GM19467 (cell line): Measurements from ENCODE around the gene NPFFR2.
"Not testable (repeated sequence)": the region's sequence is repeated elsewhere in the genome, so short reads cannot be mapped to it uniquely, and the experiment has no call there.

Experiments
- ATAC-seq: cut with Tn5 transposase; IDR thresholded peaks from one replicate; pipeline ENCODE4 v1.9.1; 2021; ENCODE audit warnings: mild to moderate bottlenecking, moderate library complexity; ENCODE audit not compliant: unreplicated experiment

NPFFR2 gene

GRCh38 chr4:72031868-72032608 lies at the start of gene NPFFR2:
Gene NPFFR2 (plus strand): TSS chr4:72032000. CDS start chr4:72128592, 96,592 bp downstream.
- ATAC-seq: no peak

GRCh38 chr4:71992571-71993312 lies 39.1 kb upstream of the NPFFR2 start:
- no peak for ATAC-seq

- no peak for ATAC-seq
These were observed 37.2 kb upstream of the NPFFR2 start for GRCh38 chr4:71994559-71994958.

GRCh38 chr4:71995297-71995696 lies 36.5 kb upstream of the NPFFR2 start:
- no peak for ATAC-seq

GRCh38 chr4:72006586-72006985 lies 25.2 kb upstream of the NPFFR2 start:
- no peak for ATAC-seq

- no peak for ATAC-seq
These were observed 19.9 kb upstream of the NPFFR2 start for GRCh38 chr4:72011906-72012305.

GRCh38 chr4:72016011-72016410 lies 15.8 kb upstream of the NPFFR2 start:
- ATAC-seq: no peak

- no peak for ATAC-seq
These were observed 12.1 kb upstream of the NPFFR2 start for GRCh38 chr4:72019688-72020087.

- ATAC-seq: no peak
These were observed 9.2 kb upstream of the NPFFR2 start for GRCh38 chr4:72022553-72022952.

GRCh38 chr4:72055566-72055965 lies 23.8 kb downstream of the NPFFR2 start:
- ATAC-seq: no peak

GRCh38 chr4:72063726-72064125 lies 31.9 kb downstream of the NPFFR2 start:
- ATAC-seq: no peak

GRCh38 chr4:72067051-72067450 lies 35.3 kb downstream of the NPFFR2 start:
- no peak for ATAC-seq

GRCh38 chr4:72073816-72074215 lies 42.0 kb downstream of the NPFFR2 start:
- no peak for ATAC-seq

- no peak for ATAC-seq
These were observed 44.8 kb downstream of the NPFFR2 start for GRCh38 chr4:72076562-72076961.

- ATAC-seq: no peak
These were observed 45.5 kb downstream of the NPFFR2 start for GRCh38 chr4:72077346-72077745.

GRCh38 chr4:72084587-72085011 lies 52.8 kb downstream of the NPFFR2 start:
- ATAC-seq: peak; percentile 74

GRCh38 chr4:72090606-72091005 lies 58.8 kb downstream of the NPFFR2 start:
- ATAC-seq: not testable (repeated sequence)

- ATAC-seq: no peak
These were observed 62.4 kb downstream of the NPFFR2 start for GRCh38 chr4:72094059-72094797.

- ATAC-seq: no peak
These were observed 75.7 kb downstream of the NPFFR2 start for GRCh38 chr4:72107456-72107855.

- no peak for ATAC-seq
These were observed 77.6 kb downstream of the NPFFR2 start for GRCh38 chr4:72109364-72109763.

GRCh38 chr4:72109959-72110497 lies 78.2 kb downstream of the NPFFR2 start:
- no peak for ATAC-seq
